Measurements from ENCODE around the gene PHAF1.

DNA sequence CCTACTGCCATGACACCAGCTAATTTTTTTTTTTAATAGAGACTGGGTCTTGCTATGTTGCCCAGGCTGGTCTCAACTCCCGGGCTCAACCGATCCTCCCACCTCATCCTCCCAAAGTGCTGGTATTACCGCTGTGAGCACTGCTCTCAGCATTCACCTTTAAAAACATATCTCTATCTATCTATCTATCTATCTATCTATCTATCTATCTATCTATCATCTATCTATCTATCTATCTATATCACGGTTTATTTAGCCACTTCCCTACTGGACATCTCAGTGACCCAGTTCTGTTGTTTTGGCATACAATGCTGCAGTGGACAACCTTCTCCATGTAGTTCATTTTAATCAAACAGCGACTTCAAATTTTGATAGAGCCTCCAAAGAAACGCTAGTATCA lies 1.3 kb upstream of the PHAF1 start:
- TF ChIP-seq, protein P1, sequence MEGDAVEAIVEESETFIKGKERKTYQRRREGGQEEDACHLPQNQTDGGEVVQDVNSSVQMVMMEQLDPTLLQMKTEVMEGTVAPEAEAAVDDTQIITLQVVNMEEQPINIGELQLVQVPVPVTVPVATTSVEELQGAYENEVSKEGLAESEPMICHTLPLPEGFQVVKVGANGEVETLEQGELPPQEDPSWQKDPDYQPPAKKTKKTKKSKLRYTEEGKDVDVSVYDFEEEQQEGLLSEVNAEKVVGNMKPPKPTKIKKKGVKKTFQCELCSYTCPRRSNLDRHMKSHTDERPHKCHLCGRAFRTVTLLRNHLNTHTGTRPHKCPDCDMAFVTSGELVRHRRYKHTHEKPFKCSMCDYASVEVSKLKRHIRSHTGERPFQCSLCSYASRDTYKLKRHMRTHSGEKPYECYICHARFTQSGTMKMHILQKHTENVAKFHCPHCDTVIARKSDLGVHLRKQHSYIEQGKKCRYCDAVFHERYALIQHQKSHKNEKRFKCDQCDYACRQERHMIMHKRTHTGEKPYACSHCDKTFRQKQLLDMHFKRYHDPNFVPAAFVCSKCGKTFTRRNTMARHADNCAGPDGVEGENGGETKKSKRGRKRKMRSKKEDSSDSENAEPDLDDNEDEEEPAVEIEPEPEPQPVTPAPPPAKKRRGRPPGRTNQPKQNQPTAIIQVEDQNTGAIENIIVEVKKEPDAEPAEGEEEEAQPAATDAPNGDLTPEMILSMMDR (IDR thresholded peaks at IDR 0.05): no peak
- TF ChIP-seq ZFX (IDR thresholded peaks at IDR 0.05; ENCODE audit: borderline replicate concordance): no peak
